22Rv1 (cell line): ENCODE results near the gene MAN1A1.

ENCODE experiments used
- H3K27ac ChIP-seq: fragments of 450-650 bp; 2 replicates; pipeline ENCODE4 v1.5.1; 2017
- CTCF ChIP-seq: fragments of 450-650 bp; IDR thresholded peaks from 2 replicates; pipeline ENCODE4 v1.5.1; 2017; ENCODE audit warnings: mild to moderate bottlenecking
- ZFX ChIP-seq: fragments of 450-650 bp; IDR thresholded peaks from 2 replicates; pipeline ENCODE4 v1.6.1; 2017; ENCODE audit warnings: antibody characterized with exemption, borderline replicate concordance

Gene MAN1A1

GRCh38 chr6:119195204-119195603 lies 154.4 kb downstream of the MAN1A1 start:
- no peak overlapping the region for H3K27ac ChIP-seq

GRCh38 chr6:119193707-119194106 lies 155.9 kb downstream of the MAN1A1 start:
- TF ChIP-seq CTCF: no peak
- no peak for TF ChIP-seq ZFX
- no peak overlapping the region for H3K27ac ChIP-seq

More at GRCh38 chr6:119195204-119195603, 154.4 kb downstream of the MAN1A1 start:
- TF ChIP-seq ZFX (no peak), CTCF (no peak)

DNA sequence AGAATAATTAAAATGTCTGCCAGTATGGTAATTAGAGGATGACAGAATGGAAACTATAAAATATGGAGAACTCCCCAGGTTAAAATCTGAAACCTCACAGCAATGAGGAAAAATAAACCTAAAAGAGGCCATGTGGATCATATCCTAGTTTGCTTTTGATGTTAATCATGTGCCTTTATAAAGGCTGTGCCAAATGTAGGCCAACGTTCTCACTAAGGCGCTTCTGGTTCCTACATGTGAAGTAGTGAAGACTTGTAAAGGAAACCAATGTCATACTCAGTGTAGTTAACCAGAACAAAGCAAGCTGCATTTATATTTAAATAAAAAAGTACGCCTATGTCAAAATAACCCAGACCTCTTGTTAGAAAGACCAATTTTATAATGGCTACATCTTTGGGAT lies 157.4 kb downstream of the MAN1A1 start:
- TF ChIP-seq ZFX (no peak), CTCF (no peak)
- no peak overlapping the region for H3K27ac ChIP-seq

- TF ChIP-seq CTCF (no peak), ZFX (no peak)
- H3K27ac ChIP-seq: no peak overlapping the region
These were observed 159.4 kb downstream of the MAN1A1 start for GRCh38 chr6:119190176-119190575.

DNA sequence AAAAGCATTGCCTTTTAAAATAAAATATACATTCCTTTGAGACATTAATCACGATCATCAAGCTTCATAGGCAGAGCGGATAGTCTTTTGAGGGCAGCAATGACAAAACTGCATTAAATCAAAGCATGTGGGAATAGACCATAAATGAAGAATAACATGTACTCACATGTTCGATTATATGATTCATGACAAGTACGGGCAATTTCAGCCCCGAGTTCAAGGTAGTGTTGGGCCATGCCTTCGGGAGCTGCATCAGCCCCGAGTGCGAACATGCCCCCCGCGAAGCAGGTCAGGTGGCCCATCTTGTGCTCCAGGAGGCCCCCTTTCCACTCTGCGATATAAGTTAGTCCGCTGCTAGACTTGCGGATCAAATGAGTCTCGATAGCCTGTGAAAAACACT lies 160.1 kb downstream of the MAN1A1 start:
- H3K27ac ChIP-seq: no peak overlapping the region
- TF ChIP-seq CTCF: no peak
- TF ChIP-seq ZFX: no peak

DNA sequence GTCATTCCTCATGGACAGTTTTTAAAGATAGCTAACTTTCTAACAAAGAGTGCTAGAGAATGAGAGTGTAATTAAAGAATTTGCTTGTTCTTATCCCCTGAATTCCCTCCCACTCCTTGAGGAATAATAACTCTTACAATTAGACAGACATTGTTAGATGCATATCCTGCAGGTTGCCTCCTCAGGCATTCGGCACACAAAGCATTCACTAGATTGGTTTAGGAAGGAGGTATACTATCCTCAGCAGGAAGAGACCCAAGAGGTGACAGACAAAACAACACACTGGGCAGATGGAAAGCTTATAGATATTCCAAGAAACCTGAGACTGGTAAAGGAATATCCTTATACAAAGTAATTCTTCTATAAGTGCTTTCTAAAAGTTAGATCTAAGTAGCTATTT lies 162.0 kb downstream of the MAN1A1 start:
- no peak overlapping the region for H3K27ac ChIP-seq
- TF ChIP-seq CTCF: no peak
- no peak for TF ChIP-seq ZFX

DNA sequence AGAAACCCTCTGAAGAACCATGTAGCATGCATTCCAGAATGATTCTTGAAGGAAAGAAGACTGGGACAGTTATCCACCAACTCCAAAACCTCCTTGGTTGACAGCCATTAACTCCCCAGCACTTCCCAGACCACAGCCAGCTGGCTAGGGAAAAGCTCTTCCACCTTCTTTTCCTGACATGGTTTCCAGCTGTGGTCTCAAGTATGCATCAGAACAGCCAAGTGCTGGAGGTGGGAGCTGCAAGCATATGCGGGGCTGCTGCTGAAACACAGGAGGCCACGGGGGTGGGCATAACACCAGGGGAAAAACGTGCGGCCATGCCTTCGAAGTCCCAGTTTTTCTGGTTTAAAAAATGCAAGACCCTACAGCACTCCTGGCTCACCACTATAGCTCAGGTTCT lies 163.1 kb downstream of the MAN1A1 start:
- H3K27ac ChIP-seq: no peak overlapping the region
- TF ChIP-seq ZFX: no peak

GRCh38 chr6:119184008-119184648 lies 165.4 kb downstream of the MAN1A1 start:
- no peak for TF ChIP-seq ZFX
- no peak for TF ChIP-seq CTCF
- no peak overlapping the region for H3K27ac ChIP-seq
